ENCODE results near the gene CCDC86.
A peak's percentile ranks its signal among the peaks of the same experiment; 100 is the strongest.

The CCDC86 gene

GRCh38 chr11:60899046-60899936 lies 57.4 kb downstream of the CCDC86 start:
- DNase-seq: peak; percentile 40

GRCh38 chr11:60899977-60900376 lies 58.1 kb downstream of the CCDC86 start:
- no peak for DNase-seq
